ENCODE data around the gene SUCO.
"Not testable (repeated sequence)": the region's sequence is repeated elsewhere in the genome, so short reads cannot be mapped to it uniquely, and the experiment has no call there.

The SUCO gene

DNA sequence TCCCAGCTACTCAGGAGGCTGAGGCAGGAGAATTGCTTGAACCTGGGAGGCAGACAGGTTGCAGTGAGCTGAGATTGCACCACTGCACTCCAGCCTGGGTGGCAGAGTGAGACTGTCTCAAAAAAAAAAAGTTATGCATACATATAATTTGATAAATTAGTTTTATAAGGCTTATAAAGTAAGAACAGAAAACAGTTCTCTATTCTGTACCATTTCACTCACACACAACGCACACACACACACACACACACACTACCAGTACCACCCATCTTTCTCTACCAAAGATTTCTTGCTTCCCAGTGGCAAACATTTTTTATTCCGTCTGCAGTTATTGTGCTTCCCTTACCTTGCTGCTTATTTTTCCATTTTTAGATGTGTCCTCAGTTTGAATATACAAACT, 79.5 kb downstream of the SUCO start:
- TF ChIP-seq, protein P1, sequence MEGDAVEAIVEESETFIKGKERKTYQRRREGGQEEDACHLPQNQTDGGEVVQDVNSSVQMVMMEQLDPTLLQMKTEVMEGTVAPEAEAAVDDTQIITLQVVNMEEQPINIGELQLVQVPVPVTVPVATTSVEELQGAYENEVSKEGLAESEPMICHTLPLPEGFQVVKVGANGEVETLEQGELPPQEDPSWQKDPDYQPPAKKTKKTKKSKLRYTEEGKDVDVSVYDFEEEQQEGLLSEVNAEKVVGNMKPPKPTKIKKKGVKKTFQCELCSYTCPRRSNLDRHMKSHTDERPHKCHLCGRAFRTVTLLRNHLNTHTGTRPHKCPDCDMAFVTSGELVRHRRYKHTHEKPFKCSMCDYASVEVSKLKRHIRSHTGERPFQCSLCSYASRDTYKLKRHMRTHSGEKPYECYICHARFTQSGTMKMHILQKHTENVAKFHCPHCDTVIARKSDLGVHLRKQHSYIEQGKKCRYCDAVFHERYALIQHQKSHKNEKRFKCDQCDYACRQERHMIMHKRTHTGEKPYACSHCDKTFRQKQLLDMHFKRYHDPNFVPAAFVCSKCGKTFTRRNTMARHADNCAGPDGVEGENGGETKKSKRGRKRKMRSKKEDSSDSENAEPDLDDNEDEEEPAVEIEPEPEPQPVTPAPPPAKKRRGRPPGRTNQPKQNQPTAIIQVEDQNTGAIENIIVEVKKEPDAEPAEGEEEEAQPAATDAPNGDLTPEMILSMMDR (IDR thresholded peaks at IDR 0.05; ENCODE audit: insufficient read depth, low read depth, low read length, missing control alignments) = no peak
- H3K4me3 ChIP-seq (ENCODE audit: low read length) = no peak overlapping the region
- DNase-seq (ENCODE audit: low read depth) = no peak

DNA sequence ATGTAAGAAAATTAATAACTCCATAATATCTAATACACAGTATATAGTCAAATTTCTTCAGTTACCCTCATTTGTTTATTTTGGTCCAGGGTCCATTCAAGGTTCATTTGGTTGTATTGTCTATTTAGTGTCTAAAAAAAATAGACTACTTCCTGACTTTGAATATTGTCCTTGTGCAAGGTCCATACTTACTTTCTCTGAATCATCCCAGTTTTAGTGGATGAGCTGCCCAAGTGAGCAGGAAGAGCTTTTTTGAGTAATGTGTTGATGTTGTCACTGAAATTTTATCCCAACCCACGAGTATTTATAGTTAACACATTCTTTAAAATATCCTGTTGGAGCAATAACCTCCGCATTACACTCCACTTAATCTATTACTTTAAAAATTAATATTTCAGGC, 80.3 kb downstream of the SUCO start:
- no peak overlapping the region for H3K4me3 ChIP-seq (ENCODE audit: low read length)
- peak; percentile 19 for DNase-seq (ENCODE audit: low read depth)
- TF ChIP-seq, protein P1 (IDR thresholded peaks at IDR 0.05; ENCODE audit: insufficient read depth, low read depth, low read length, missing control alignments) = no peak

DNA sequence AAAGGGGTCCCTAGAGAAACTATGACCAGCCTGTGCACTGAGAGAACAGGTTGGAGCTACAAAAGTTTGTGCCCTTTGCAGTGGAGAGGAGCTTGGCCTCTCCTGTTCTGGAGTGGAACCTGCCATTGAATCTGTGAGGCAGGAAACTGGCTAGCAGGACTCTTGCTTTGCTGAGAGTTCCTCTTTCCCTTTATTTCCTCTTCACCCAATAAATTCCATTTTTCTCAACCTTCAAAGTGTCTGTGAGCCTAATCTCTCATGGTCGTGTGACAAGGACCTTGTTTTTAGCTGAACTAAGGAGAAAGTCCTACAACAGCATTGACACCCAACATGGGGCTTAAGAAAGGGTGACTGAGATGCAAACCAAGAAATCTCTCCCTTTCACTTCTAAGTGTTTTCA, 83.2 kb downstream of the SUCO start:
- DNase-seq (ENCODE audit: low read depth) = no peak
- TF ChIP-seq, protein P1 (IDR thresholded peaks at IDR 0.05; ENCODE audit: insufficient read depth, low read depth, low read length, missing control alignments) = no peak
- H3K4me3 ChIP-seq (ENCODE audit: low read length) = no peak overlapping the region

GRCh38 chr1:172616636-172617035, 83.7 kb downstream of the SUCO start:
- DNase-seq (ENCODE audit: low read depth) = no peak
- no peak overlapping the region for H3K4me3 ChIP-seq (ENCODE audit: low read length)
- TF ChIP-seq, protein P1 (IDR thresholded peaks at IDR 0.05; ENCODE audit: insufficient read depth, low read depth, low read length, missing control alignments) = no peak

GRCh38 chr1:172620603-172621002, 87.7 kb downstream of the SUCO start:
- DNase-seq (ENCODE audit: low read depth); H3K4me3 ChIP-seq (ENCODE audit: low read length): not testable (repeated sequence)

DNA sequence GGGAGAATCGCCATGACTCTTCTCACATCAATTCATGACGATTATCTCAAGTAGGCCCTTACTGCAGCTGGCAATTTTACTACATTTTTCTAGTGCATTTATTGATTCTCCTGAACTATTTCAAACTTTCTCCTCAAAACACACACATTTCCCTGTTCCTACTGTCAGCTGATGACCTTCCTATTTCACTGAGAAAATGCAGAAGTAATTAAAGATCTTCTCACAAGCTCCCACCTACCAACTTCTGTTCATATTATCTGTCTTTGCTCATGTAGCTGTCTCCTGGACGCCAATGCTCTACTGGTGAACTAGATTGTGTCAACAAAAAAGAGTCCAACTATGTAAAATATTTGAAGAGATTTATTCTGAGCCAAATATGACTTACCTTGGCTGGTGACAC, 89.6 kb downstream of the SUCO start:
- no peak overlapping the region for H3K4me3 ChIP-seq (ENCODE audit: low read length)
- no peak for DNase-seq (ENCODE audit: low read depth)
- TF ChIP-seq, protein P1 (IDR thresholded peaks at IDR 0.05; ENCODE audit: insufficient read depth, low read depth, low read length, missing control alignments) = no peak

DNA sequence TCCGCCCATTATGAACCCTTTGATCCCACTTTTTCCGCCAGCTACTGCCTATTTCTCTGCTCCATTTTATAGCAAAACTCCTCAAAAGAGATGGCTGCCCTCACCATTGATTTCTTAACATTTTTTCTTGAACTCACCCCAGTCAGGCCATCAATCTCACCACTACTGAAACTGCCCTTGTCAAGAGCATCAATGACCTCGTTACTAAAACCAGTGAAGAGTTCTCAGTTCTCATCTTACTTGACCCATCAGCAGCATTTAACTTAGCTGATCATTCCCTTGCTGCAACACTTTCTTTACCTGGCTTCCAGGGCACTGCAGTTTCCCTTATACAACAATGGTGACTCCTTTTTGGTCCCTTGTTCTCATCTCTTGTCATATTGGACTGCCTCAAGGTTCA, 90.8 kb downstream of the SUCO start:
- TF ChIP-seq, protein P1 (IDR thresholded peaks at IDR 0.05; ENCODE audit: insufficient read depth, low read depth, low read length, missing control alignments) = no peak
- no peak overlapping the region for H3K4me3 ChIP-seq (ENCODE audit: low read length)
- no peak for DNase-seq (ENCODE audit: low read depth)

DNA sequence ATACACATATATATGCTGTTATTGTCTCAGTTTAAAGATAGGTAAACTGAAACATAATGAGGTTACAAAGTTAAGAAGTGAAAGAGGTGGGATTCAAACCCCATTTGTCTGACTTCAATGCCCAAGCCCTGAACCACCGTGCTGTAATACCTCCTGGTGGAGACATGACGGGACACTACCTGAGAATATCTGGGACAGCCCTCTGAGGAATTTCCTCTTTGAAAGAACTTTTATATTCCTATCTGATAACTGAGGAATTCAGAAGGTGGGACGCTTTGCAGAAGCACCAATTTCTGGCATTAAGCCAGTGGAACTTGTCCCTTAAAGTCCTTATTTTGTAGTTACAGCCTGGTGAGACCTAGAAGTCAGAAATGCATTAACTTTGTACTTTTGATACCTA, 93.9 kb downstream of the SUCO start:
- DNase-seq (ENCODE audit: low read depth) = no peak
- TF ChIP-seq, protein P1 (IDR thresholded peaks at IDR 0.05; ENCODE audit: insufficient read depth, low read depth, low read length, missing control alignments) = no peak
- no peak overlapping the region for H3K4me3 ChIP-seq (ENCODE audit: low read length)
